GDM1 (cell line): Measurements from ENCODE around the gene RIMS4.

Source experiments
- DNase-seq: peaks from one replicate; lab custom pipeline; 2025; lab: John Stamatoyannopoulos, UW

The RIMS4 gene

GRCh38 chr20:44720997-44721784, 89.2 kb downstream of the RIMS4 start:
- DNase-seq: no peak

GRCh38 chr20:44720621-44720996, 89.7 kb downstream of the RIMS4 start:
- no peak for DNase-seq

- DNase-seq: no peak
These were observed 90.5 kb downstream of the RIMS4 start for GRCh38 chr20:44719841-44720240.

GRCh38 chr20:44717986-44718385, 92.4 kb downstream of the RIMS4 start:
- DNase-seq: no peak

GRCh38 chr20:44716309-44717106, 93.8 kb downstream of the RIMS4 start:
- DNase-seq: no peak

GRCh38 chr20:44715499-44716308, 94.6 kb downstream of the RIMS4 start:
- DNase-seq: no peak

- no peak for DNase-seq
These were observed 95.4 kb downstream of the RIMS4 start, which contains the start of gene CCN5 for GRCh38 chr20:44714701-44715498. TSS of gene CCN5 (plus strand) at chr20:44715369. CDS start at chr20:44715391, 22 bp downstream.

GRCh38 chr20:44714102-44714700, 96.1 kb downstream of the RIMS4 start:
- DNase-seq: no peak

- DNase-seq: no peak
These were observed 99.1 kb downstream of the RIMS4 start for GRCh38 chr20:44711237-44711636.

- no peak for DNase-seq
These were observed 100.5 kb downstream of the RIMS4 start for GRCh38 chr20:44709797-44710196.

- DNase-seq: no peak
These were observed 101.0 kb downstream of the RIMS4 start for GRCh38 chr20:44709380-44709779.

- DNase-seq: no peak
These were observed 103.2 kb downstream of the RIMS4 start for GRCh38 chr20:44707018-44707579.

GRCh38 chr20:44706301-44707017, 103.9 kb downstream of the RIMS4 start:
- no peak for DNase-seq

- DNase-seq: no peak
These were observed 104.8 kb downstream of the RIMS4 start for GRCh38 chr20:44705364-44706094.

- DNase-seq: no peak
These were observed 105.8 kb downstream of the RIMS4 start for GRCh38 chr20:44704551-44704971.

GRCh38 chr20:44703956-44704488, 106.3 kb downstream of the RIMS4 start:
- no peak for DNase-seq

GRCh38 chr20:44703183-44703925, 107.0 kb downstream of the RIMS4 start:
- DNase-seq: no peak

GRCh38 chr20:44702776-44703175, 107.6 kb downstream of the RIMS4 start:
- DNase-seq: no peak
